ENCODE data around the gene PLCH1.

The PLCH1 gene

GRCh38 chr3:155745795-155746550 lies 1.1 kb upstream of the PLCH1 start:
- no peak for DNase-seq

GRCh38 chr3:155744010-155744625 lies 753 bp downstream of the PLCH1 start:
- peak; percentile 26 for DNase-seq

- DNase-seq = no peak
Measured at GRCh38 chr3:155743606-155744005, 1.3 kb downstream of the PLCH1 start.

- no peak for DNase-seq
Measured at GRCh38 chr3:155742349-155742965, 2.4 kb downstream of the PLCH1 start.

GRCh38 chr3:155741603-155742002 lies 3.3 kb downstream of the PLCH1 start:
- DNase-seq = no peak

GRCh38 chr3:155741101-155741500 lies 3.8 kb downstream of the PLCH1 start:
- no peak for DNase-seq

GRCh38 chr3:155739154-155739553 lies 5.7 kb downstream of the PLCH1 start:
- no peak for DNase-seq

GRCh38 chr3:155738580-155739076 lies 6.2 kb downstream of the PLCH1 start:
- no peak for DNase-seq

- DNase-seq = no peak
Measured at GRCh38 chr3:155737844-155738460, 6.9 kb downstream of the PLCH1 start.

GRCh38 chr3:155736381-155736780 lies 8.5 kb downstream of the PLCH1 start:
- no peak for DNase-seq

- no peak for DNase-seq
Measured at GRCh38 chr3:155730843-155731242, 14.0 kb downstream of the PLCH1 start.

GRCh38 chr3:155727836-155728235 lies 17.0 kb downstream of the PLCH1 start:
- DNase-seq = no peak

GRCh38 chr3:155714295-155714718 lies 30.6 kb downstream of the PLCH1 start:
- no peak for DNase-seq

- no peak for DNase-seq
Measured at GRCh38 chr3:155712008-155712407, 32.9 kb downstream of the PLCH1 start.

GRCh38 chr3:155704771-155705559 lies 39.9 kb downstream of the PLCH1 start:
- DNase-seq = no peak

GRCh38 chr3:155704061-155704460 lies 40.8 kb downstream of the PLCH1 start:
- DNase-seq = no peak

- DNase-seq = no peak
Measured at GRCh38 chr3:155702745-155703591, 41.9 kb downstream of the PLCH1 start.

GRCh38 chr3:155701882-155702465 lies 42.9 kb downstream of the PLCH1 start:
- DNase-seq = peak; percentile 5

GRCh38 chr3:155697542-155697941 lies 47.3 kb downstream of the PLCH1 start:
- DNase-seq = no peak

GRCh38 chr3:155690921-155691320 lies 54.0 kb downstream of the PLCH1 start:
- DNase-seq = no peak

GRCh38 chr3:155688481-155688880 lies 56.4 kb downstream of the PLCH1 start:
- DNase-seq = no peak

Measured in NCI-H748 treated with DMSO at 0.1 percent for 48 hours (cell line).